Peyer's patch (tissue), 4 donors: Measurements from ENCODE around the gene GBP3.

ENCODE experiments used
- CTCF ChIP-seq, 6 experiments: fragments of 450-650 bp in 4 of 6; fragments of 200-600 bp in 2 of 6; sonication (generic) in 1 of 6; IDR thresholded peaks; one replicate each; pipeline ENCODE4 v1.5.1; 2017 to 2019; ENCODE audit warnings: antibody characterized with exemption in 6 of 6, mild to moderate bottlenecking in 3 of 6, moderate library complexity in 1 of 6
- POLR2A ChIP-seq, 2 donors: fragments of 450-650 bp; IDR thresholded peaks; one replicate each; pipeline ENCODE4 v1.5.1; 2017; ENCODE audit warnings: antibody characterized with exemption in 2 of 2, mild to moderate bottlenecking in 2 of 2, moderate library complexity in 2 of 2

DNA sequence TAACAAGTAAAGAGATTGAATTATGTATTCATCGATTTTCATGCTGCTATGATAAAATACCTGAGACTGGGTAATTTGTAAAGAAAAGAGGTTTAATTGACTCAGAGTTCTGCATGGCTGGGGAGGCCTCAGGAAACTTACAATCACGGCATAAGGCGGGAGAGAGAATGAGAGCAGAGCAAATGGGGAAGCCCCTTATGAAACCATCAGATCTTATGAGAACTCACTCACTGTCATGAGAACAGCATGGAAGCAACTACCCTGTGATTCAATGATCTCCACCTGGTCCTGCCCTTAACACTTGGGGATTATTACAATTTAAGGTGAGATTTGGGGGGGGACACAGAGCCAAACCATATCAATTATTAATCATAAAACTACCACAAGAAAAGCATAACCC, 3.3 kb upstream of the GBP3 start:
- TF ChIP-seq CTCF (IDR thresholded peaks at IDR 0.05) (no peak), POLR2A (IDR thresholded peaks at IDR 0.05) (no peak)
